Subcutaneous abdominal adipose tissue (tissue), 5 donors: Measurements from ENCODE around the gene GGACT.
"Not testable (repeated sequence)": the region's sequence is repeated elsewhere in the genome, so short reads cannot be mapped to it uniquely, and the experiment has no call there.

ENCODE experiments used
- H3K27ac ChIP-seq: one replicate; pipeline ENCODE4 v1.7.0; 2013; ENCODE audit warnings: low read depth, mild to moderate bottlenecking, inconsistent platforms, low read length, moderate library complexity
- H3K27me3 ChIP-seq, 5 donors: one replicate each; pipeline ENCODE4 v1.7.0; 2013; ENCODE audit warnings: low read length in 5 of 5, inconsistent platforms in 1 of 5; ENCODE audit not compliant: control insufficient read depth in 5 of 5, insufficient read depth in 4 of 5
- H3K36me3 ChIP-seq, 5 donors: one replicate each; pipeline ENCODE4 v1.7.0; 2013; ENCODE audit warnings: low read length in 5 of 5; ENCODE audit not compliant: control insufficient read depth in 5 of 5, insufficient read depth in 5 of 5
- H3K4me1 ChIP-seq, 5 donors: one replicate each; pipeline ENCODE4 v1.7.0; 2013; ENCODE audit warnings: low read length in 5 of 5, mild to moderate bottlenecking in 3 of 5, moderate library complexity in 1 of 5; ENCODE audit not compliant: control insufficient read depth in 5 of 5, insufficient read depth in 5 of 5
- H3K4me3 ChIP-seq, 5 donors: one replicate each; pipeline ENCODE4 v1.7.0; 2013; ENCODE audit warnings: low read length in 5 of 5, low read depth in 1 of 5
- H3K9ac ChIP-seq, 5 donors: one replicate each; pipeline ENCODE4 v1.7.0; 2013; ENCODE audit warnings: low read length in 5 of 5, mild to moderate bottlenecking in 4 of 5, moderate library complexity in 3 of 5
- H3K9me3 ChIP-seq, 5 donors: one replicate each; pipeline ENCODE4 v1.7.0; 2013; ENCODE audit warnings: low read length in 5 of 5; ENCODE audit not compliant: control insufficient read depth in 5 of 5
- donor health status: healthy.
- donor health status: healthy.
- donor health status: healthy.
- donor health status: healthy.
- donor health status: healthy.

The GGACT gene

DNA sequence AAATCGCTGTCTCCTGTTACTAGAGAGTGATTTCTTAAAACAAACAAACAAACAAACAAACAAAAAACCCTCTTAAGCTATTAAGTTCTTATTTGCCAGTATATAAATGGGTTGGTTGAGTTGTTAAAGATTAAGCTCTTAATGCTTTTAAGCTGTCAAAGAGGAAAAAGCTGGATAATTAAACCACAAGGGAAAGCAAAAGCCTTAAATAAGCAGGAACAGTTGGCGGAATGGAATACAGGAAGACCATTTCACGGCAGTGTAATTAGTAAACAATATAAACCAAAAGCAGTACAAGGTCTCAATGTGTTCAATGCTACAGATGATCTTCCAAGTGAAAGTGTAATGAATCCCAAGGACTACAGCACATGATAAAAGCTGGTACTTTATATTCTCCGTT, 32.2 kb upstream of the GGACT start:
- Histone ChIP-seq H3K9ac (no peak overlapping the region), H3K36me3 (peaks cover 8 to 21% (median 12%) of the 10 kb centered on the region in 5 donors), H3K4me3 (peak overlapping the region in 1 of 5 donors; percentile 28), H3K9me3 (no peaks in the 10 kb centered on the region), H3K27ac (no peak overlapping the region), H3K4me1 (peaks cover 0 to 3% (median 0%) of the 10 kb centered on the region in 5 donors), H3K27me3 (no peaks in the 10 kb centered on the region)

DNA sequence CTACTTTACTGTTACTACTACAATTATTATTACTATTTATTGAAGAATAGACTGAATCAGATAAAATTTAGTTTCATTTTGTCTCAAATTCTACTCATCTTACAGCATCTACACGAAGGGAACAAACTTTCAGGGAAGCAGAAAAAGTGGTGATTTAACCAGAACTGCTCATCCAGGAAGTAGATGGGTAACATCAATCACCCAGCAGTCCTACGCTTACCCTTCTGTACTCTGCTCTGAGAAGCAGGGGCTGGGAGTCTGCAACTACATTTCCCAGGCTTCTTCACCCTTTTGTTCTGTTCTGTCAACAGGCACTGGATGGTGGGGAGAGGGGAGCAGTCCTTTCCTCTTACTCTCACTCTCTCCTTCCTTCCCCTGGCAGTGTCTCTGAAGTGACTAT, 31.4 kb upstream of the GGACT start:
- Histone ChIP-seq H3K4me3 (no peak overlapping the region), H3K4me1 (peaks cover 0 to 3% (median 0%) of the 10 kb centered on the region in 5 donors), H3K9ac (no peak overlapping the region), H3K27me3 (no peaks in the 10 kb centered on the region), H3K27ac (no peak overlapping the region), H3K9me3 (no peaks in the 10 kb centered on the region), H3K36me3 (peaks cover 3 to 12% (median 7%) of the 10 kb centered on the region in 5 donors)

- not testable (repeated sequence) for H3K4me3 ChIP-seq, H3K9me3 ChIP-seq, H3K27me3 ChIP-seq, H3K36me3 ChIP-seq, H3K9ac ChIP-seq, H3K4me1 ChIP-seq, H3K27ac ChIP-seq
Measured at GRCh38 chr13:100618897-100619296, 30.3 kb upstream of the GGACT start.

- Histone ChIP-seq H3K4me1 (peaks cover 0 to 3% (median 0%) of the 10 kb centered on the region in 5 donors), H3K9ac (no peak overlapping the region), H3K27me3 (no peaks in the 10 kb centered on the region), H3K9me3 (no peaks in the 10 kb centered on the region), H3K4me3 (no peak overlapping the region), H3K27ac (no peak overlapping the region), H3K36me3 (peaks cover 4 to 17% (median 5%) of the 10 kb centered on the region in 5 donors)
Measured at GRCh38 chr13:100613031-100613430, 24.4 kb upstream of the GGACT start.

DNA sequence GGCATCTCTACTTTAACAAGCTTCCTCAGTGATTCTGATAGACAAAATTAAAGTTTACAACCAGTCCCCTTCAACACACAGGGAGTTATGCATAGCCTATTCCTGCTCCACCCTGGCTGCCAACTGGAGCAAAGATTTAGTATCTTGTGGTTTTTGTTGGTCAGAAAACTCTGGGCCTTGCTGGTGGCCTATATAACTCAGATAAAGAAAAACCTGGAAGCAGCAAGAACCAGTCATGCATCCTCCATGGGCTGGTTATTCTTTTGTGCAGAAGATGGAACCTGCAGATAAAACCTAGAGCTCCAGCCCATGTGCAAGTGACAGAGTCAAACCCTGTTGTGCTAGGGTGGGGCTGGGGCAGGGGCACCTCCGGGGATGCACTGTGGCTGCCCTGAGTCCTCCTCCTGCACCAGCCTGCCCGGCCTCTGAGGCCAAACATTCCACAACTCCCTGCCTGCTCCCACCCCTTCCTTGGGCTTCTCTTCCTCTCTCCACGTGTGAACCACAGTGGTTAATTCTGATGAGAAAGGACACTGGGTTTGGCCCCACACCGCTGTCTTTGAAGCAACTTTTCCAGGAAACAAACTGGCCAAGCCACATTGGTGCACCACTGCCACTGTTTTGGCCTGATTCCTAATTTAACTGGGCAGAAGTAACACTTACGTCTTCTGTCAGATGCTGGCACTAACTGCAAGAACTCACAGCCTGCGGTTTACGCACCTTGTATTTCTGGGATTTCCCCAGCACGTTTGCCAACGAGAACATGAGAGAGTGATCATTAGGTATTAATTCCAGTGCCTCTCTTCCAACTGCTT, 23.3 kb upstream of the GGACT start:
- no peak overlapping the region for H3K27ac ChIP-seq
- H3K27me3 ChIP-seq: no peaks in the 10 kb centered on the region
- peaks cover 4 to 19% (median 8%) of the 10 kb centered on the region in 5 donors for H3K36me3 ChIP-seq
- H3K4me3 ChIP-seq: no peak overlapping the region
- no peaks in the 10 kb centered on the region for H3K9me3 ChIP-seq
- H3K9ac ChIP-seq: no peak overlapping the region
- peaks cover 0 to 3% (median 0%) of the 10 kb centered on the region in 5 donors for H3K4me1 ChIP-seq

GRCh38 chr13:100610391-100611347, 22.1 kb upstream of the GGACT start:
- Histone ChIP-seq H3K27ac (no peak overlapping the region), H3K36me3 (peaks cover 8 to 22% (median 9%) of the 10 kb centered on the region in 5 donors), H3K27me3 (no peaks in the 10 kb centered on the region), H3K4me1 (peaks cover 0 to 3% (median 0%) of the 10 kb centered on the region in 5 donors), H3K4me3 (no peak overlapping the region), H3K9me3 (no peaks in the 10 kb centered on the region), H3K9ac (no peak overlapping the region)

GRCh38 chr13:100608906-100609305, 20.3 kb upstream of the GGACT start:
- peaks cover 0 to 3% (median 0%) of the 10 kb centered on the region in 5 donors for H3K4me1 ChIP-seq
- no peaks in the 10 kb centered on the region for H3K27me3 ChIP-seq
- no peak overlapping the region for H3K27ac ChIP-seq
- no peak overlapping the region for H3K4me3 ChIP-seq
- H3K9me3 ChIP-seq: no peaks in the 10 kb centered on the region
- peaks cover 8 to 22% (median 11%) of the 10 kb centered on the region in 5 donors for H3K36me3 ChIP-seq
- H3K9ac ChIP-seq: no peak overlapping the region

DNA sequence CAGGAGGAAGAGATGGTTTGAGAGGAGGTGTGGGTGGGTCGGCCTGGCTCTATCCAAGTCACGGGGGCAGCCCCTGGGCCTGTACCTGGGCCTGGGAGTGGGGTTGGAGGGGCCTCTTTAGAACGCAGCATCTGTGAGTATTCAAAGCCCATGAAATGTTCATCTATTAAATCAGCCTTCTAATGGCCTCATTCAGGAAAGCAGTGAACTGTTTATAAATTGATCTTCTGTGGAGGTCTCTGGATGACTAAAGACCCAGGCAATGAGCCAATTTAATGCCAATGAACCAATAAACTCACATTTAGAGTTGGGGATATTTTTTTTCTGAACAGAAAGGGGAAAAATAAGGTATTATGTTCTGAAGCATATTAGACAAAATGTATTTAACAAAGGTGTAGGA, 19.9 kb upstream of the GGACT start:
- Histone ChIP-seq H3K9me3 (no peaks in the 10 kb centered on the region), H3K27me3 (no peaks in the 10 kb centered on the region), H3K4me1 (peaks cover 0 to 3% (median 0%) of the 10 kb centered on the region in 5 donors), H3K4me3 (no peak overlapping the region), H3K36me3 (peaks cover 8 to 22% (median 11%) of the 10 kb centered on the region in 5 donors), H3K27ac (no peak overlapping the region), H3K9ac (no peak overlapping the region)

GRCh38 chr13:100604918-100605710, 16.5 kb upstream of the GGACT start:
- H3K27me3 ChIP-seq: no peaks in the 10 kb centered on the region
- H3K9me3 ChIP-seq: no peaks in the 10 kb centered on the region
- H3K27ac ChIP-seq: no peak overlapping the region
- peaks cover 4 to 12% (median 6%) of the 10 kb centered on the region in 5 donors for H3K36me3 ChIP-seq
- H3K9ac ChIP-seq: no peak overlapping the region
- H3K4me1 ChIP-seq: peaks cover 0 to 7% (median 5%) of the 10 kb centered on the region in 5 donors
- H3K4me3 ChIP-seq: no peak overlapping the region
